NCI-H146 treated with DMSO at 0.1 percent for 48 hours (cell line): ENCODE results near the gene TECPR2.

Experiments
- DNase-seq: peaks from one replicate; lab custom pipeline; 2025; ENCODE audit not compliant: unreplicated experiment; lab: John Stamatoyannopoulos, UW

The TECPR2 gene

DNA sequence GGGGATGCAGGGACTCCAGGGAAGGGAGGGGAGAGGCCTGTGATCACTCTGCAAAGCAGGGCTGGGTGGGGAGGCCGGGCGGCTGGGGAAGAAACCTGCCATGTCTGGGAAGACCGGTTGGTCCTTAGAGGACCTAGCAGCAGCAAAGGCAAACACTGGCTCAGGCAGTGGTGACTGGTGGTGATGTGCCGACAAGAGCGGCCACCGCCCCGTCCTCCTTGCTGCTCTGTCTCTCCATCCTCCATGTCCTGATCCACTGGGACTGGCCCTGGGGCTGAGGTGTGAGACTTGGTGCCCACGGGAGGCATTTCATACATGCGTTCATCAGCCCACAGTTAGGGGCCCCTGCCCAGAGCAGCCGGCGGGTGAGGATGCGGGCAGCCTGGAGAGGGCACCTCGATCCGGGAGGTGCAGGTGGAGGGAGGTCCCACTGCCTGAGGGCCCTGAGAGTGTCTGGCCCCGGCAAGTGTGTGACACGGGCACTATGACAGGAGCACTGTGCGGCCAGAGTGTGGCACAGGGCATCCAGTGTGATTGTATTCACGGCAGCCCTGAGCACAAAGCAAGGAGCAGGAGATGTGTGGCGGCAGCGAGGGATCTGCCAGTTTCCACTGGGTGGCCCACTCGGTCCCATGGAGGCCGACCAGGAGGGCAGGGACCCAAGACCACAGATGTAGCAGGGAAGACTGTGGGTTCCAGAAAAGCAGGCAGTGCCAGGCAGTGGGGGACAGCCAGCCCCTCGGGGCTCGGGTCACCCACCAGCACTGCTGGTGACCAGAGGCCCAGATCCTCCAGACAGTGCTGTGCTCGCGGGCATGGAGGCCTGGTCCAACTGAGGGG is 133.0 kb downstream of the TECPR2 start:
- no peak for DNase-seq

DNA sequence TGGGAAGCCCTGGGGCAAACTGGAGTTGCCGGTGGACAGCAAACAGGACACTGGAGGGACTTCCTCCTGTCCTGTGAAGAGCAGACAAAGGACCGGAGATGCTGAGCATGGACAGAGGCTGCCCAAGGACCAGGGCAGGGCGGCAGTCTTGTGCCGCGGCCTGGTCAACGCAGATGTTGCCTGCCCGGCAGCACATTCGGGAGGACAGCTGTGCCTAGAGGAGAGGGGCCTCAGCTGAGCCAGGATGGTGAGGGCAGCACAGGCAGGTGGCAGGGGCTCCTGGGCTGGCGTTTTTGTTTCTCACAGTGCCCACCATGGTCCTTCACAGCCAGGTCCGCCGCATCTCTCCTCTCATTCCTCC is 133.6 kb downstream of the TECPR2 start:
- DNase-seq = no peak

DNA sequence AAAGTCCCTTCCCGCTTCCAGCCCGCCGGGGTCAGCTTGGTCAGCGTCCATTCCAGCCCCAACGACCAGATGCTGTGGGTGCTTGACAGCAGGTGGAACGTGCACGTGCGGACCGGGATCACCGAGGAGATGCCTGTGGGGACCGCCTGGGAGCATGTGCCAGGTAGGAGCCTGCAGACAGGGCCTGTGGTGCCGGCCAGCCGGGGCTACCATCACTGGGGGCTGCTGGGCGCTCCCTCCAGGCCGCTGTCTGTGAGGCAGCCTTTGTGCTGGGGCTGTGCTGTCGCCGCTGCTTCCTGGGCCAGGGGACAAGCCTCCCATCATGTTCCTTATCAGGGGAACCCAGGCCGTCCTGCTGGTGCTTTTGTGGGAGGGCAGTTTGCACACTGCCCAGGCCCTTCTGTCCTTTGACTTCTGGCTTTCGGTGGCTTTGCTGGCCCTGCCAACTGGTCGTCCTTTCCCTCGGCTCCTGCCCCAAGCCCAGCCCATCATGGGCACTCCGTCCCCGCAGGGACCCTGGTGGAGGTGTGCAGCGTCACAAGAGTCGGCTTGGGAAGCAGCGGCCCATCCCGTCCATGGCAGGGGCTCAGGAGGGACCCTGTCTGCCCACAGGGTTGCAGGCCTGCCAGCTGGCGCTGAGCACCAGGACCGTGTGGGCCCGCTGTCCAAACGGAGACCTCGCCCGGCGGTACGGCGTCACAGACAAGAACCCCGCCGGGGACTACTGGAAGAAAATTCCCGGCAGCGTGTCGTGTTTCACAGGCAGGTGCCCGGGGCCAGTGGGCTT is 134.4 kb downstream of the TECPR2 start:
- DNase-seq = no peak

DNA sequence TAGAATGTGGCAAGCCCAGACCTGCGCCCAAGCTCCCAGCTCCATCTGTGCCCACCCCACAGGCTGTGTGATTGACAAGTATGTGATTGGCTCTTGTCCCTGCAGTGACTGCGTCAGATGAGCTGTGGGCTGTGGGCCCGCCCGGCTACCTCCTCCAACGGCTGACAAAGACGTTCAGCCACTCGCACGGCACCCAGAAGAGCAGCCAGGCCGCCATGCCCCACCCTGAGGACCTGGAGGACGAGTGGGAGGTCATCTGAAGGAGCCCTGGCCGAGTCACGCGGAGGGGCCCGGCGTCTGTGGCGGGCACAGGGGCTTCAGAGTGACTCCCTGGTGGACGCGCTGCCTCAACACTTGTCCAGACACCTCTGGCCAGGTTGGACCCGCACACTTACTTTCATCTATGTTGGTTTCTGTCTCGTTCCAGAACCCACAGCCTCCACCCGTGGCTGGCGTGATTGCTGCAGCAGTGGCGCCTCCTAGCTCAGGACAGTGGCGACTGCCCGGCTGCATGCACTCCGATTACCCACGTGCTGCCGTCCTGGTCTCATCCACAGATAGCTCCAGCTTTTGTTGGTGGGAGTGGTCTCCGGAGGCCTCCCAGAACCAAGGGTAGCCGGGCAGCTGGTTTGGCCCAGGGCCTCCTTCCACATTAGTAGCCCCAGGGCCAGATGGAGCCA is 135.4 kb downstream of the TECPR2 start:
- no peak for DNase-seq

DNA sequence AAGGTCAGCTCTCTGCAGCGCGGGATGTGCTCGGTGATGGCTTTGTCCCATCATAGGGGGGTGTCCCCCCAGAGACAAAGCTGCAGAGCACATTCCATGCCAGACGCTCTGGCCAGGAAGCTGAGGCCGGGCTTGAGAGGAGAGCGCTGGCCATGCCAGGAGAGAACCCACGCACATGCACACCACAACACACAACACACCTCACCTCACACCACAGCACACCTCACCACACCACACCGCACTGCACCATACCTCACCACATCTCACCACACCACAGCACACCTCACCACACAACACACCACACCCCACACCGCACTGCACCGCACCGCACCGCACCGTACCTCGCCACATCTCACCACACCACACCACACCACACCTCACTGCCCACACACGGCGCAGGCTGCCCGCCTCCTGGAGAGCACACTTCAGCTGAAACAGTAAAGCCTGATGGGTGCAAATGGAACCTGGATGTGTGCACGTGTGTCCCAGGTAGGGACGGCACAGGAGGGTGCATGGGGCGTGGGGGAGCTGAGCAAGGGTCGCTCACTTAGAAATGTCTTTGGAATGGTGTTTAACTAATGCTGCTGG is 136.0 kb downstream of the TECPR2 start:
- no peak for DNase-seq

DNA sequence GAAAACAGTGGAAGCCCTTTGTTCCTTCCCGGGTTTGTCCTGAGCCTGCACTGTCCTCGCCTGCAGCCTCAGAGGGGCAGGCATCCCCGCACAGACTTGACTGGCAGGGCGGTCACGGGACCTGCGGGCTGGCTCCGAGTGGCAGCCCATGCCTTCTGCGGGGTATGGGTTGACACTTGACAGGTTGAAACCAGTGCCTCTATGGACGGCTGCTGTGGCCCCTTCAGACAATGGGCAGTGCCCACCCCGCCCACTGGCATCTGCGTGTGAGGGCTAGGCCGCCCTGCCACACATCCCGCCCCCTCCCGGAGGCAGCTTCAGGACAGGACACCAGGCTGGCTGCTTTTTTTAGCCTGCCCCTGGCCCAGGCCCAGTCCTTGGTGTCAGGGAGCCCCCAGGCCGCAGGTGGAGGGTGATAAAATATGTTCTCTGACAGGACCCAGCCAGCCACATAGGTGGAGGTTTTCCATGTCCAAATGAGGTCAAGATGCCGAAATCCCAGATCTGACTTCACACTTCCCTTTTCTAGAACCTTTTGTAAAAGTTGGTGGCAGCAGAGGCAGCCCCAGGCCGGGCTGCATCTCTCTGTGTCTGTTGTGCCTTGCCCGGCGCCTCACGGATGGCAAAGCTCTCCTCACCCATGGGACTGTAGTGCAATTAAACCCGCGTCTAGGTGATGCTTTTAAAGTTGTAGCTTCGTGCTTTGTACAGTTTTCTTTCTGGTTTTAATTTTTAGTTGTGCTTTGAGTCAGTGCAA is 136.8 kb downstream of the TECPR2 start:
- no peak for DNase-seq

DNA sequence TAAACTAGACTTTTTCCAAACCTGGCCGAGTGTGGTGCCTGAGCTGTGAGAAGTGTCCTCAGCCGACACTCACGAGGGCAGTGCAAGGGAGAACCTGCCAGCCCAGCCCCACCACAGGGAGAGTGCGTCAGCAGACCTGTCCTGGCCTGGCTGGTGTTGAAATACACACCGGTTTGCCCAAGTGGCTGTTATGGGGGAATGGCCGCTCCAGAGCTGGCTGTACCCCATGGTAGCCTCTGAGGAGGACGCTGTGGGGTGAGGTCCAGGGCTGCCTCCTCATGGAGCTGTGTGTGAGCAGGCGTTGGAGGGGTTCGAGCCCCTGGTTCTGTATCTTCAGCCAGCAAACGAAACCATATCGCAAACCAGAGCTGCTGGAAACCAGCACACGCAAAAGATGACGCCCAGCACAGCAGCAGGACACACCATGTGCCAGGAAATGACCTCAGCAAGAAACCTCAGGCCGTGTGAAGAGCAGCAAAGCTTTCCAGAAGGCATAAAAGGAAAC is 137.5 kb downstream of the TECPR2 start:
- DNase-seq = no peak

DNA sequence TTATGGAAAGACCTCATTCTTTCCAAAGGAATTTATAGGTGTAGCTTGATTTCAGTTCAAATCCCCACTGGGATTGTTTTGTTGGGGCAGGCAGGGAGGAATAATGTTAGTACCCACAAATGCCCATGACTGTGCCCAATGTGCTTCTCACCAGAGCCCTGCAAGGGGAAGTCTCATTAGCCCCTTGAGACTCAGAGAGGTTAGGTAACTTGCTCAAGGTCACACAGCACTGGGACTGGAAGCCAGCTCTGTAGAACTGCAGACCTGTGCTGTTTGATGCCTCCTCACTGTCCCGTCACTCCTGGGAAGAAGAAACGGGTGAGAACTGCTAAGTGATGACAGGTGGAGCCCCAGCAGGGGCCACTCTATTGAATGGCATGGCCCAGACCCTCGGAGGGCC is 138.0 kb downstream of the TECPR2 start:
- no peak for DNase-seq

DNA sequence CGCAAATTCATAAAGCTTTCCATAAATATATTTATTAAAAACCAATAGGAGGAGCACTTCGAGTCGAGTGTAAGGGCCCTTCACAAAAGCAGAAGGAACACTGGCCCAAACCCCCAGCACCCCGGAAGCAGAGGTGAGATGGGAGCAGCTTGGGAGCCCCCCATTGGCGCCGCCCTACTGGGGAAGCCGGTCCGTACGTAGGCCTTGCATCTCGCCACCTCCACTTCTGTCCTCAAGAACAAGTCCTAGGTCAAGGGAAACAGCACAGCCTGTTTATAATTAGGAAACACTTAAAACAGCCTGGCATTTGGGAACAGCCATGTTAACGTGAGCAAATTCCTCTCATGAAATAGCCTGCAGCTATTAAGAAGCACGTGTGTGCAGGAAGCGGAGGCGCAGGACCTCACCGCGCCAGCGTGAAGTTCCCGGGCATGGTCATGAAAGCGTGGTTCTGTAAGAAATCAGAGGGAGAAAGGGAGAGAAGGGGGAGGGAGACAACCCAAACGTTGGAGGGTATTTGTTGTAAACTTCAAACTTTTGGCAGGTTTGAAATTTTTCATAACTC is 139.1 kb downstream of the TECPR2 start:
- no peak for DNase-seq

DNA sequence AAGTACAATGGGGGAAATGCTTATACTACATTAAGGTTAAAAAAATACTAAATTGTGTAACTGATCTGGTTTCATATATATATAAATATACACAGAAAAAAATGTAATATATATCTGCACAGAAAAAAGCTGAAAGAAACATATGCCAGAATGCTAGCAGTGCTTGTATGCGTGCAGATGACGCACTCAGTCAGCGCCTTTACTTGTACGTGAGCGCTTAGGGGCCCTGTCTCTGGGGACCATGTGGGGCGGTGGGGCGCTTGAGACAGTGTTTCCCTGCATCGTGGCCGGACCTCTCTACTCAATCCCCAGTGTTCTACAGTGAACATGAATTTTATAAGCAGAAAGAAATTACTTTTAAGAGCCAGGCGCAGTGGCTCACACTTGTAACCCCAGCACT is 139.8 kb downstream of the TECPR2 start:
- DNase-seq = no peak

DNA sequence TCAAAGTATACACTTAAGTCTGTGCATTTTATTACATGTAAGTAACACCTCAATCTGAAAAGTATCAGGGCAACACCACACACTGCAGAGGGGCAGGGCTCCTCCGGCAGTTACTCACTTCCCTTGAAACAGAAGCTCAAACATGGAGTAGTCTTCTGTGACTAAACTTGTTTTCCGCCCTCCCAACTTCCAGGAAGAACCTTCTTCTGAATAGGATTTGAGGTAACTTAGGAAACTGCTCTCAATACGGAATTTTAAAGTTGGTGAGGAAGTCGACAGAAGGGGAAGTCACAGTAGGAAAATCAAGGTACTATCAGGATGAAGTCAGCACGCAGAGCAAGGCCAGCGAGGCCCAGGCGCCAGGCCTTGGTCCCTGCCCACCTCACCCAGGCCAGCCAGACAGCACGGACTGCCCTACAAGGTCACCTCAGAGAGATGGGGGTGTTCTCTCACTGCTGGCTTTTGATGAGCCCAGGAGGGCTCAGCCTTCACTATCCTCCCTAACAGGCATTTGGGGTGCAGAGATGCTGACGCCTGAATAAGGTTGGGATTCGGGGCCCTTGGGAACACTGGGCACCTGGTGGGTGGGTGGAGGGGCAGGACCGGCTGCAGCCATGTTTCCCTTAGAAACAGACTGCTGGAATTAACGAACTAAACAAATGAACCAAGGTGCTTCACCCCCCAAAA is 141.0 kb downstream of the TECPR2 start:
- DNase-seq = no peak

DNA sequence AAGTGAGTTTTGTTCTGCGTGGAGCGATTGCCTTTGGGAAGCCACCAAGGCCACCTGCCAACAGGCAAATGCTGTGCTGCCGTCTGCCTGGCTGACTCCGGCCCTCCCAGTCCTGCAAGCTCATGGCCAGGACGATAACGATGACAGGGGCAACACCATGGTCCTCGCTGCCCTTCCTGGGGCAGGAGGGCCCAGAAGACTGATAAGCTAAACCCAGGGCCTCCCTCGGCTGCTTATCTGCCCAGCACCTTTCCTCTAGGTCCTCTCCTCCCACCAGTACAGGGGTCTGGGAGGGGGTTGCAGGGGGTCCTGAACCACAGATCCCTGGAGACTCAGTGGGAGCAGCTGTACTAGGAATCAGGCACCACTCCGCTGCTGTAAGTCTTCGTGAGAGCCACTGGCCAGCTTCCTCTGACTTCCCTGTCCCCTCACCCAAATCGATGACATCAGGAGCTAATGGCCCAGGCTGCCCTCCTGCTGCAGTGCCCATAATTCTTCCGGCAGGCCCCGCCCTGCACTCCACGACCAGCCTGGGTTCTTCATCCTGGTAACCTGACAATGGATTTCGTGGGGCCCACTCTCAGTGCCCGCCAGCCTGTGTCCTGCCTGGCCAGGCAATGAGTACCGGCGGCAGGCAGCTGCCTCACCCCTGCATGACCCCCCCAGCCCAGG is 141.7 kb downstream of the TECPR2 start:
- DNase-seq = no peak

DNA sequence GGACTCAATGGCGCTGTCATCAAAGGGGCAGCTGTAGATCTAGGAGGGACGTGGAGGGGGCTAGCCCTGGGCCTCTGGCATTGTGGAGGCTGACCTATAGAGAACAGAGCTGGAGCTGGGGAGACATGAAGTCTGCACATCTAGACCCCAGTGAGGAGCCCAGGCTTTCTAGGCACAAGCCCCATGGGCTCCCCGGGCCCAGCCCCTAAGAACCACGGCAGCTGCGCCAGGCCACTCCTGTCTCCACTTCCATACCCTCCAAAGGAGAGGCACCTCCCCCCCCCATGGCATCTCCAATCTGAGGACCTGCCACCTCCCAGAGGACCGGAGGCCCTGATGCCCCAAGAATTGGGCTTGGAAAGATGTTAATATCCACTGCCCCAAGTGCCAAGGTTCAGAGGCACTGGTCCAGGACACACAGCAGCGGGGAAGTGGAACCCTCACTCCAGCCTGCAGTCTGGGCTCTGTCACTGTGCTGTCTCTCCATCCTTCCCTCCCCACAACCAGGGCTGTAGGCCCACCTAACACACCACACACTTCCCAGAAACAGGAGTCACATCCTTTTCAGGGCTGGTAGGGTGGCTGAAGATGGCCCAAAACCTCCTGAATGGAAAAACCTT is 142.4 kb downstream of the TECPR2 start:
- no peak for DNase-seq

DNA sequence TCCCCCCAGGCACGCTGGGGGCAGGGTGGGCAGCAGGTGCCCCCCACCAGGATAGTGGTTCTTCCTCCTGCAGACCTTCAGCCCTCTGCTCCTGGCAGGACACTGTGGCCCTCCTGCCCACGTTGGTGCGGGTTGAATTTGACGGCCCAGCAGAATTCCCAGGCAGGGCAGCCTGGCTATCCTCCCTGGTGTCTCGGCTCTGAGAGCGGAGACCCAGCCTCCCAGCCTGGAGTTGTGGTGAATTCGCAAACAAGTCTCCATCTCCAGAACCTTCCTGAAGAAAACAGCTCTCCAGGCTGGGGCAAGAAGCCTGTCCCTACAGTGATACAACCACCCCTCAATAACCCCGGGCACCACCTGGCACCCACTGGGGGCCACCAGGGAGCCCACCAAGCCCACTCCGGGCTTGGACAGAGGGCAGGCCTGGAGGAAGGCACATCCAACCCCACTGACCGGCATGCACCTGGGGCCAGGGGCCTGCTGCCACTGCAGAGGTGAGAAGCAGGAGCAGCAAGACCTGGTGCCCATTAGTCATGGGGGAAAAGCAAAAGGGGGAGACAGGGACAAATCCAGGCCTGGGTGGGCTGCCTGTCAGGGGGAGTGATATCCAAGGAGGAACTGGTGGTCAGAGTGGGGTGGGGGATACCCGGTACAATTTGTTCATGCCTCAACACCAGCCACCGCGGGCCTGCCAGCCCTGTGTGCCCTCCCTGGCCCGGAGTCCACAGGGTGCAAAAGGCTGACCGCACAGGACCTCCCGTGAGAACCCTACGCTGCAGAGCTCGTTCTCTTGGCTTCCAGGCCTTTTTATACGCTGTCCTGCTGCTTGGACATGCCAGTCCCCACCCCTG is 143.3 kb downstream of the TECPR2 start:
- no peak for DNase-seq

DNA sequence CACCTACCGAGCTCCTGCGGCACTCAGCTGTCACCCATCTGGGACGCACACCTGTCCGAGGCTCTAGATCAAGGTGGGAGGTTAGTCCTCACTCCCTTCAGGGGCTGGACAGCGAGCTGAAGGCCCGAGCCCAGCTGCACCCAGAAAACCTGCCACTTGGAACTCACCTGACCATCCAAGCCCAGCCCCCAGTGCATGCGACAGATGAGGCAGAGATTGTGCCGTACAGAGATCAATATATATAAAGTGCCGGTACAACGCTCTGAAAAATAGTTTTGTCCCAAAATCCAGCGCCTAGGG is 143.8 kb downstream of the TECPR2 start:
- DNase-seq = no peak

DNA sequence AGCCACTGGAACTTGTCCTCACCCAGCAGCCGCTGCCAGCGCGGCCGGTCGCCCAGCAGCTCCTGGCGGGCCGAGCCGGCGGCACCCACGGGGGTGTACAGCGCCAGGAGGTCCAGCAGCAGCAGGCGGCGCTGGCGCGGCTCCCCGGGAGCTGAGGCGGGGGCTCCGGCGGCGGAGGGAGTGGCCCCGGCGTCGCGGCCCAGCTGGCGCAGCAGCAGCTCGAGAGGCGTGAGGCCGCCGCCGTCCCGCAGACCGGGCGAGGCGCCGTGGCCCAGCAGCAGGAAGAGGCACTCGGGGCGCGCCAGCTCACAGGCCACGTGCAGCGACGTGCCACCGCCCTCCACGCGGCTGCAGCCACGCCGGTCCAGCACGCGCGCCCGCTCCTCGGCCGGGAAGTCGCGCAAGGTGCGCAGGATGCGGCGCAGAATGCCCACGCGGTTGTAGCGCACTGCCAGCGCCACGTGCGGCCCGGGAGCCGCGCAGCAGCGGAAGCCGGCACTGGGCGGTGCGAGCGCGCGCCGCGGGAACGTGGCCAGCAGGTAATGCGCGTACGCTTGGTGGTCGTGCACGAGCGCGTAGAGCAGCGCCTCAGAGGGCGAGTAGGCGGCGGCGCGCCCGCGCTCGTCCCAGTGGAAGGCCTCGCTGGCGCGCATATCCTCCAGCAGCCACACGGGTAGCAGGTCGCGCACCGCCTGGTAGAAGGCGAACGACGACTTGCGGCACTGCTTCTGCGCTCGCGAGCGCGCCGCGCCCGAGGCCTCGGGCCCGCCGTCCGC is 144.5 kb downstream of the TECPR2 start:
- no peak for DNase-seq

DNA sequence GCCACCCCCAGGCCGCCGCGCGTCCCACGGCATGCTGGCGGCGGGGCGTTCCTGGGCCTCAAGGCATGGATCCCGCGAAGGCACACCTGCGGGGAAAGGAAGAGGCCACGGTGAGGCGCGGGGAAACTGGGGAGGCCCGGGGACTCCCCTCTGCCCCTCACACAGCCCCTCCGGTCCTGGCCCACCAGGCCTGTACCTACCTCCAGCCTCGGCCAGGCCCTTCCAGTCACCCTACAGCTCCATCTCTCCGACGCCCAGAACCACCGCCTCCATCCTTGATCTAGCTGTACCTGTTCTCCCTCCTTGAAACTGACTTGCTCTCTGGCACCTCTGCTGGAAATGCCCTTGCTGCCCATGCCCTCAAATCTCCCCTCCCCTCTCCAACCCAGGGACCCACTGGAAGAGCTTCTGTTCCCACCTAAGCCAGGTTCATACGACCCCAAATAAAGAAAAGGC is 145.1 kb downstream of the TECPR2 start:
- no peak for DNase-seq
